Fibroblast of lung (primary cell): Measurements from ENCODE around the gene TRIM15. TPM values are rescaled to one million over a fixed set of nuclear protein-coding genes. Genes with fewer than 3 reads are reported as not detected.

Experiments used
- DNase-seq, 2 donors: peaks; one replicate each; pipeline versions ENCODE4 v3.0.0 to v3.0.0-alpha.2; 2010; ENCODE audit warnings: low read depth in 2 of 2
- H2AFZ ChIP-seq: 2 replicates; pipeline ENCODE4 v1.5.1; 2012; ENCODE audit warnings: low read length, control low read depth, inconsistent platforms
- H3K27ac ChIP-seq: 2 replicates; pipeline ENCODE4 v1.5.1; 2011; ENCODE audit warnings: low read length, control low read depth; ENCODE audit not compliant: insufficient read depth
- H3K27me3 ChIP-seq: 2 replicates; pipeline ENCODE4 v1.5.1; 2011; ENCODE audit warnings: mild to moderate bottlenecking, low read length; ENCODE audit not compliant: control insufficient read depth, insufficient read depth
- H3K36me3 ChIP-seq: 2 replicates; pipeline ENCODE4 v1.5.1; 2011; ENCODE audit warnings: low read length; ENCODE audit not compliant: control insufficient read depth, insufficient read depth
- H3K4me1 ChIP-seq: 2 replicates; pipeline ENCODE4 v1.5.1; 2011; ENCODE audit warnings: low read length; ENCODE audit not compliant: control insufficient read depth, insufficient read depth; ENCODE audit errors: extremely low read depth
- H3K4me2 ChIP-seq: 2 replicates; pipeline ENCODE4 v1.5.1; 2011; ENCODE audit warnings: low read length, control low read depth; ENCODE audit not compliant: insufficient read depth; ENCODE audit errors: extremely low read depth
- H3K4me3 ChIP-seq, 4 experiments: fragments of 200-600 bp in 1 of 4; sonication (generic) in 1 of 4; replicated peaks in 1 of 4; 2 replicates each; pipeline ENCODE4 v1.5.1; 2011 to 2016; ENCODE audit warnings: low read length in 4 of 4, low read depth in 3 of 4, mild to moderate bottlenecking in 3 of 4, control low read depth in 2 of 4, inconsistent platforms in 1 of 4, mixed read lengths in 1 of 4; ENCODE audit not compliant: insufficient read depth in 1 of 4; ENCODE audit errors: control extremely low read depth in 1 of 4
- H3K79me2 ChIP-seq: 2 replicates; pipeline ENCODE4 v1.5.1; 2012; ENCODE audit warnings: mild to moderate bottlenecking, low read length, inconsistent platforms; ENCODE audit not compliant: control insufficient read depth, insufficient read depth
- H3K9ac ChIP-seq: 2 replicates; pipeline ENCODE4 v1.5.1; 2011; ENCODE audit warnings: mild to moderate bottlenecking, low read length, control low read depth; ENCODE audit not compliant: insufficient read depth
- H3K9me3 ChIP-seq: 2 replicates; pipeline ENCODE4 v1.5.1; 2012; ENCODE audit warnings: low read depth, low read length; ENCODE audit not compliant: control insufficient read depth, insufficient read depth
- H4K20me1 ChIP-seq: 2 replicates; pipeline ENCODE4 v1.5.1; 2011; ENCODE audit warnings: low read length; ENCODE audit not compliant: control insufficient read depth, insufficient read depth; ENCODE audit errors: extremely low read depth
- EZH2 ChIP-seq: IDR thresholded peaks from 2 replicates; pipeline ENCODE4 v1.5.1; 2012; ENCODE audit warnings: low read length, control low read depth, mild to moderate bottlenecking; ENCODE audit errors: missing control alignments
- polyA plus RNA-seq, 2 donors: library from polyadenylated mRNA; depleted of rRNA in 1 of 2; stranded (reverse) in 1 of 2; unstranded in 1 of 2; fragments of >200 nt; gene quantifications; 2 replicates each; pipeline ENCODE4 v1.2.1, GENCODE V29; 2011 to 2012; ENCODE audit warnings: missing spikeins in 1 of 2
- total RNA-seq: library from RNA; depleted of rRNA; stranded (reverse); fragments of >200 nt; gene quantifications from 2 replicates; pipeline ENCODE4 v1.2.1, GENCODE V29; 2014
- TF ChIP-seq, protein P1 (sequence below), 2 donors: IDR thresholded peaks in 1 of 2; conservative IDR thresholded peaks in 1 of 2; 1 replicate in 1 of 2; 2 replicates in 1 of 2; pipeline ENCODE4 v1.5.1; 2011 to 2012; ENCODE audit warnings: low read length in 2 of 2, control low read depth in 1 of 2, inconsistent platforms in 1 of 2, low read depth in 1 of 2, mild to moderate bottlenecking in 1 of 2

Gene TRIM15
- total and polyA plus RNA-seq, 2 donors (not counting 1 experiment from before 2014, with no cell fraction given), result not detected

DNA sequence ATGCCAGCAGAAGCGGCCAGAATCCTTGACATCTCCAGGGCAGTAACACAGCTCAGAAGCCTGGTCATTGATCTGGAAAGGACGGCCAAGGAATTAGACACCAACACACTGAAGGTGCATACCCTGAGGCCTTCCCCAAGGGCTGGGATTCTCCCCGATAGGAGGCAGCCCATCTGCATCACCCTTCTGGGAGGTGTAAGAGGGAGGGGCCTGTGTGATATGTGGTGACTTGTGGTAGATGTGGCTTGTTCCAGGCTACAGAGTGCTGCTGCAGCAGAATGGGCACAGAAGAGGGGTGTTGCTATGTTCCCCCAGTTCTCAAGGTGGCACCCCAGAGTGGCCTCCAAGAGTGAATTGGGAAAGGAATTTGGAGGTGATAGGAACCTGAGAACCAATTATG is 16.2 kb upstream of the TRIM15 start:
- no peak overlapping the region for H3K4me3 ChIP-seq
- no peaks in the 10 kb centered on the region for H3K36me3 ChIP-seq
- TF ChIP-seq, protein P1, sequence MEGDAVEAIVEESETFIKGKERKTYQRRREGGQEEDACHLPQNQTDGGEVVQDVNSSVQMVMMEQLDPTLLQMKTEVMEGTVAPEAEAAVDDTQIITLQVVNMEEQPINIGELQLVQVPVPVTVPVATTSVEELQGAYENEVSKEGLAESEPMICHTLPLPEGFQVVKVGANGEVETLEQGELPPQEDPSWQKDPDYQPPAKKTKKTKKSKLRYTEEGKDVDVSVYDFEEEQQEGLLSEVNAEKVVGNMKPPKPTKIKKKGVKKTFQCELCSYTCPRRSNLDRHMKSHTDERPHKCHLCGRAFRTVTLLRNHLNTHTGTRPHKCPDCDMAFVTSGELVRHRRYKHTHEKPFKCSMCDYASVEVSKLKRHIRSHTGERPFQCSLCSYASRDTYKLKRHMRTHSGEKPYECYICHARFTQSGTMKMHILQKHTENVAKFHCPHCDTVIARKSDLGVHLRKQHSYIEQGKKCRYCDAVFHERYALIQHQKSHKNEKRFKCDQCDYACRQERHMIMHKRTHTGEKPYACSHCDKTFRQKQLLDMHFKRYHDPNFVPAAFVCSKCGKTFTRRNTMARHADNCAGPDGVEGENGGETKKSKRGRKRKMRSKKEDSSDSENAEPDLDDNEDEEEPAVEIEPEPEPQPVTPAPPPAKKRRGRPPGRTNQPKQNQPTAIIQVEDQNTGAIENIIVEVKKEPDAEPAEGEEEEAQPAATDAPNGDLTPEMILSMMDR (conservative IDR thresholded peaks at IDR 0.05 in 1 of 2, IDR thresholded peaks at IDR 0.05 in 1 of 2; ENCODE audit: low read depth in 1 of 2, low read length in 2 of 2), result no peak
- no peak for TF ChIP-seq EZH2
- H3K27me3 ChIP-seq, result peaks cover 17% of the 10 kb centered on the region
- H3K4me1 ChIP-seq, result no peaks in the 10 kb centered on the region
- no peak overlapping the region for H3K27ac ChIP-seq
- no peaks in the 10 kb centered on the region for H3K79me2 ChIP-seq
- DNase-seq, result no peak
- no peaks in the 10 kb centered on the region for H3K9me3 ChIP-seq
- no peak overlapping the region for H3K9ac ChIP-seq
- H2AFZ ChIP-seq, result no peak overlapping the region
- H3K4me2 ChIP-seq, result no peak overlapping the region
- H4K20me1 ChIP-seq, result no peaks in the 10 kb centered on the region

DNA sequence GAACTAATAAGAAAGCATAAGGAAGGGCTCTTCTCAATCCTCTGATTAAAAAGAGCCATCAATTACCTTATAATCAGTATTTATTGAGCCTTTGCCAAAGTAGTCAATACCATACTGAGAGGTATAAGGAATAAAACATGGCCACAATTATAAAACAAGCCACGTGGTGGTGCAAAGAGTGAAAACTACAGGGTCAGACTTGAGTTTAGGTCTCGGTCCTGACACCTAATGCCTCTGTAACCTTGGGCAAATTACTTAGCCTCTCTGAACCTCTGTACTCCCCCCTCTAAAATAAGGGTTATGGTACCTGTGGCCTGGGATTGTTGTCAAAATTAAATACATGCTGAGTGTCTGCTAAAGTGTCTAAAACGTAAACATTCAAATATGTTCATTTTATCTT is 14.1 kb upstream of the TRIM15 start:
- H3K27me3 ChIP-seq, result peaks cover 12% of the 10 kb centered on the region
- H3K4me2 ChIP-seq, result no peak overlapping the region
- no peak overlapping the region for H3K9ac ChIP-seq
- H2AFZ ChIP-seq, result no peak overlapping the region
- TF ChIP-seq, protein P1 (conservative IDR thresholded peaks at IDR 0.05 in 1 of 2, IDR thresholded peaks at IDR 0.05 in 1 of 2; ENCODE audit: low read depth in 1 of 2, low read length in 2 of 2), result no peak
- no peak for TF ChIP-seq EZH2
- no peaks in the 10 kb centered on the region for H3K9me3 ChIP-seq
- H3K4me1 ChIP-seq, result no peaks in the 10 kb centered on the region
- no peaks in the 10 kb centered on the region for H3K79me2 ChIP-seq
- H4K20me1 ChIP-seq, result no peaks in the 10 kb centered on the region
- no peak overlapping the region for H3K4me3 ChIP-seq
- no peak overlapping the region for H3K27ac ChIP-seq
- no peak for DNase-seq
- H3K36me3 ChIP-seq, result no peaks in the 10 kb centered on the region

DNA sequence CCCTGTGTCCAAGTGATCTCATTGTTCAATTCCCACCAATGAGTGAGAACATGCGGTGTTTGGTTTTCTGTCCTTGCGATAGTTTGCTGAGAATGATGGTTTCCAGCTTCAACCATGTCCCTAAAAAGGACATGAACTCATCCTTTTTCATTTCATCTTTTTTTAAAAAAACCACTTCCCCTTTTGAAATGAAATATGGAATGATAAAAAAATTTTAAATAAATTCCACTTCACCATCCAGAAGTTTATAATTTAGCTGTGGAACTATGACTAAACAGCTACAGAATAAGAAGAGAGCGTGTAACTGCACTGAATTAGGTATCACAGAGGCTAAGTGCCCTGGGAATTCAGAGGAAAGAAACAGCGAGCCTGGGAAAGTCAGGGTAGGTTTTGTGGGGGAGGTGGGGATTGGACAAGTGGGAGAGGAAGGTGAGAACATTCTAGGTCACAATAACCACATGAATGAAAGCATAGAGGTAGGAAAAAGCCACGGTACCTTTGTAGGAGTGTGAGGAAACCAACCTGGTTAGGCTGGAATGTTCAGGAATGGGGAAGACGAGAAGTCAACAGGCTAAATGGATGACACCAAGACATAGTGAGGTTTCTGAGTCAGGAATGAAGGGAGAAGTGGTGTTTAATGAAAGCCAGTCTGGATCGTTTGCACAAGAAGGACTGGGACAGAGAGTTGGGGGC is 13.3 kb upstream of the TRIM15 start:
- Histone ChIP-seq H3K4me1 (peaks cover 1% of the 10 kb centered on the region), H3K79me2 (no peaks in the 10 kb centered on the region), H3K27ac (no peak overlapping the region), H2AFZ (no peak overlapping the region), H4K20me1 (no peaks in the 10 kb centered on the region), H3K27me3 (peaks cover 8% of the 10 kb centered on the region), H3K36me3 (no peaks in the 10 kb centered on the region), H3K9ac (no peak overlapping the region), H3K4me2 (no peak overlapping the region), H3K9me3 (no peaks in the 10 kb centered on the region), H3K4me3 (no peak overlapping the region)
- no peak for TF ChIP-seq EZH2
- TF ChIP-seq, protein P1 (conservative IDR thresholded peaks at IDR 0.05 in 1 of 2, IDR thresholded peaks at IDR 0.05 in 1 of 2; ENCODE audit: low read depth in 1 of 2, low read length in 2 of 2), result no peak
- no peak for DNase-seq
